PC-3 (cell line): ENCODE measurements around the gene SENP7. TPM values are rescaled to one million over a fixed set of nuclear protein-coding genes. Genes with fewer than 3 reads are reported as not detected.

Source experiments
- ATAC-seq: fragments of 200-7000 bp; cut with Tn5 transposase; 2 replicates; pipeline ENCODE4 v1.9.1; 2020; ENCODE audit warnings: mild to moderate bottlenecking, moderate library complexity
- BruUV-seq: library from RNA; stranded (reverse); fragments of 400-500 nt; replicated peaks from 2 replicates; lab custom pipeline; 2021; lab: Mats Ljungman, UMichigan
- CTCF ChIA-PET: fragments of 300-600 bp; sonication (Branson Sonifier 250); formaldehyde crosslinking; loops from one replicate; lab custom pipeline; 2022; ENCODE audit warnings: antibody characterized with exemption; lab: Charles Lee
- POLR2A ChIA-PET: fragments of 300-600 bp; sonication (Branson Sonifier 250); formaldehyde crosslinking; loops from one replicate; lab custom pipeline; 2022; ENCODE audit warnings: antibody characterized with exemption; ENCODE audit not compliant: unreplicated experiment; lab: Charles Lee
- DNase-seq: peaks from one replicate; pipeline ENCODE4 v3.0.0-alpha.2; 2015
- H2AFZ ChIP-seq: fragments of 300-600 bp; sonication (generic); 2 replicates; pipeline ENCODE4 v1.6.0; 2016; ENCODE audit warnings: antibody characterized with exemption, low read length
- H3F3A ChIP-seq: fragments of 300-600 bp; sonication (generic); one replicate; pipeline ENCODE4 v1.6.0; 2017; ENCODE audit warnings: antibody characterized with exemption, low read length, control low read depth, mild to moderate bottlenecking; ENCODE audit not compliant: unreplicated experiment
- H3K27ac ChIP-seq: fragments of 300-600 bp; sonication (generic); 2 replicates; pipeline ENCODE4 v1.5.1; 2016; ENCODE audit warnings: mild to moderate bottlenecking, low read length
- H3K27me3 ChIP-seq: fragments of 300-600 bp; sonication (generic); 2 replicates; pipeline ENCODE4 v1.6.1; 2016; ENCODE audit warnings: low read length, mixed read lengths
- H3K36me3 ChIP-seq: fragments of 300-600 bp; sonication (generic); 2 replicates; pipeline ENCODE4 v1.6.1; 2016; ENCODE audit warnings: low read depth, mixed run types, low read length, mixed read lengths
- H3K4me1 ChIP-seq: fragments of 300-600 bp; sonication (generic); 2 replicates; pipeline ENCODE4 v1.5.1; 2016; ENCODE audit warnings: low read length; ENCODE audit not compliant: insufficient read depth
- H3K4me2 ChIP-seq: fragments of 300-600 bp; sonication (generic); 2 replicates; pipeline ENCODE4 v1.6.0; 2016; ENCODE audit warnings: low read length
- H3K4me3 ChIP-seq: fragments of 300-600 bp; sonication (generic); 2 replicates; pipeline ENCODE4 v1.5.1; 2016; ENCODE audit warnings: mild to moderate bottlenecking, low read length, mixed read lengths
- H3K79me2 ChIP-seq: fragments of 300-600 bp; sonication (generic); 2 replicates; pipeline ENCODE4 v1.6.1; 2017; ENCODE audit warnings: low read length, mixed read lengths
- H3K9ac ChIP-seq: fragments of 300-600 bp; sonication (generic); 2 replicates; pipeline ENCODE4 v1.6.0; 2016; ENCODE audit warnings: mild to moderate bottlenecking, low read length
- H3K9me2 ChIP-seq: fragments of 300-600 bp; sonication (generic); replicated peaks from 2 replicates; pipeline ENCODE4 v1.6.1; 2016; ENCODE audit warnings: mixed run types, low read length, mixed read lengths
- H3K9me3 ChIP-seq: fragments of 300-600 bp; sonication (generic); 2 replicates; pipeline ENCODE4 v1.6.1; 2016; ENCODE audit warnings: low read length, mixed read lengths
- H4K20me1 ChIP-seq: fragments of 300-600 bp; sonication (generic); 2 replicates; pipeline ENCODE4 v1.6.1; 2016; ENCODE audit warnings: low read length, mixed read lengths
- EZH2 ChIP-seq: fragments of 300-600 bp; sonication (generic); IDR thresholded peaks from one replicate; pipeline ENCODE4 v1.6.1; 2017; ENCODE audit warnings: antibody characterized with exemption, mild to moderate bottlenecking, low read length; ENCODE audit not compliant: unreplicated experiment
- EZH2phosphoT487 ChIP-seq: fragments of 300-600 bp; sonication (generic); IDR thresholded peaks from 2 replicates; pipeline ENCODE4 v1.6.1; 2018; ENCODE audit warnings: mild to moderate bottlenecking, antibody characterized with exemption, low read length, borderline replicate concordance
- intact Hi-C: fragments of 100-400 bp; cut with micrococcal nuclease; formaldehyde crosslinking; loops from 2 replicates; pipeline ENCODE4 v1.9.0; 2023
- total RNA-seq: library from RNA; depleted of rRNA; stranded (reverse); fragments of >200 nt; gene quantifications from 2 replicates; pipeline ENCODE4 v1.2.3, GENCODE V29; 2014
- TF ChIP-seq, protein P1 (sequence below): fragments of 300-600 bp; sonication (generic); conservative IDR thresholded peaks from 2 replicates; pipeline ENCODE4 v1.5.1; 2017; ENCODE audit warnings: antibody characterized with exemption, low read depth, mild to moderate bottlenecking, low read length

The SENP7 gene
- total RNA-seq, 1 experiment from 2014 or later = 4.8 TPM

DNA sequence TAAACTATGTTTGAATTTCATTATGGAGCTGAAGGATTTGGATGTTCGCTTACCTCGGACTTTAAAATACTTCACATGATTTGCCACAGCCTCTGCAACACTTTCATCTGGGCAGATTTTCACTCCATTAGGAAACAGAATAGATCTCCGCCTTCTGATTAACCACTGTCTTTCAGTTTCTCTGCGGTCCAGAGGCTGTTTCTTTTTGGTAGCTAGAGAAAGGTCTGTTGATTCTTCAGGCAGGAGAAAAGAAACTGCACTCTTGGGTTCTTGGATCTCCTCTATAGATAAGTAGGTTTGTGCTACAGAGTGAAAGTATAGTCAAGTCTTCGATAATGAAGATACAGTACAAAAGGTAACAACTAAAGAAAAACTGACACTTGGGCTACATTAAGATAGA lies 193.5 kb downstream of the SENP7 start:
- Histone ChIP-seq H3K79me2 (no peaks in the 10 kb centered on the region), H3K4me2 (no peak overlapping the region), H3K9me3 (no peaks in the 10 kb centered on the region), H3K27ac (no peak overlapping the region), H4K20me1 (no peaks in the 10 kb centered on the region), H3F3A (no peaks in the 10 kb centered on the region), H3K9ac (no peak overlapping the region), H3K27me3 (no peaks in the 10 kb centered on the region), H3K4me1 (no peaks in the 10 kb centered on the region), H2AFZ (no peak overlapping the region), H3K9me2 (no peaks in the 10 kb centered on the region), H3K36me3 (no peaks in the 10 kb centered on the region), H3K4me3 (no peak overlapping the region)
- ChIA-PET CTCF (no interaction called here), POLR2A (no interaction called here)
- no peak for ATAC-seq
- no TSS peak for BruUV-seq
- intact Hi-C loops = no loop called here
- DNase-seq = no peak
- TF ChIP-seq, protein P1, sequence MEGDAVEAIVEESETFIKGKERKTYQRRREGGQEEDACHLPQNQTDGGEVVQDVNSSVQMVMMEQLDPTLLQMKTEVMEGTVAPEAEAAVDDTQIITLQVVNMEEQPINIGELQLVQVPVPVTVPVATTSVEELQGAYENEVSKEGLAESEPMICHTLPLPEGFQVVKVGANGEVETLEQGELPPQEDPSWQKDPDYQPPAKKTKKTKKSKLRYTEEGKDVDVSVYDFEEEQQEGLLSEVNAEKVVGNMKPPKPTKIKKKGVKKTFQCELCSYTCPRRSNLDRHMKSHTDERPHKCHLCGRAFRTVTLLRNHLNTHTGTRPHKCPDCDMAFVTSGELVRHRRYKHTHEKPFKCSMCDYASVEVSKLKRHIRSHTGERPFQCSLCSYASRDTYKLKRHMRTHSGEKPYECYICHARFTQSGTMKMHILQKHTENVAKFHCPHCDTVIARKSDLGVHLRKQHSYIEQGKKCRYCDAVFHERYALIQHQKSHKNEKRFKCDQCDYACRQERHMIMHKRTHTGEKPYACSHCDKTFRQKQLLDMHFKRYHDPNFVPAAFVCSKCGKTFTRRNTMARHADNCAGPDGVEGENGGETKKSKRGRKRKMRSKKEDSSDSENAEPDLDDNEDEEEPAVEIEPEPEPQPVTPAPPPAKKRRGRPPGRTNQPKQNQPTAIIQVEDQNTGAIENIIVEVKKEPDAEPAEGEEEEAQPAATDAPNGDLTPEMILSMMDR = no peak
- TF ChIP-seq EZH2phosphoT487 (no peak), EZH2 (no peak)

DNA sequence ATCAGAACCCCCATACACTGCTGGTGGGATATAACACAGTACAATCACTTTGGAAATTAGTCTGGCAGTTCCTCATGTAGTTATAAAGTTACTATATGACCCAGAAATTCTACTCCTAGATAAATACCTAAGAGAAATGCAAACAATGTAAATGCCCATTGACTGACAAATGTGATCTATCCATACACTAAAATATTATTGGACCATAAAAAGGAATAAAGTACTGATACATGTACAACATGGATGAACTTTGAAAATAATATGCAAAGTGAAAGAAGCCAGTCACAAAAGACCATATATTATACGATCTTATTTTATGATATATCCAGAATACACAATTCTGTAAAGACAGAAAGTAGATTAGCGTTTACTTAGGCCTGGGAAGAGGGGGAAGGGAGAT lies 200.5 kb downstream of the SENP7 start:
- no peaks in the 10 kb centered on the region for H3K79me2 ChIP-seq
- TF ChIP-seq EZH2phosphoT487 (no peak), EZH2 (no peak)
- TF ChIP-seq, protein P1 = no peak
- H3K4me1 ChIP-seq = peaks cover 14% of the 10 kb centered on the region
- no peaks in the 10 kb centered on the region for H3K9me3 ChIP-seq
- ChIA-PET POLR2A (no interaction called here), CTCF (no interaction called here)
- H3F3A ChIP-seq = no peaks in the 10 kb centered on the region
- intact Hi-C loops = loop anchor here (5.0 kb wide), 2 partner anchors 70 to 230 kb away; no protein-coding TSS in a partner anchor
- ATAC-seq (no peak), DNase-seq (no peak)
- no peak overlapping the region for H3K4me2 ChIP-seq
- H3K9ac ChIP-seq = no peak overlapping the region
- H3K4me3 ChIP-seq = no peak overlapping the region
- no peaks in the 10 kb centered on the region for H3K9me2 ChIP-seq
- H4K20me1 ChIP-seq = no peaks in the 10 kb centered on the region
- H3K27me3 ChIP-seq = no peaks in the 10 kb centered on the region
- H3K36me3 ChIP-seq = no peaks in the 10 kb centered on the region
- no peak overlapping the region for H3K27ac ChIP-seq
- no peak overlapping the region for H2AFZ ChIP-seq
- no TSS peak for BruUV-seq

DNA sequence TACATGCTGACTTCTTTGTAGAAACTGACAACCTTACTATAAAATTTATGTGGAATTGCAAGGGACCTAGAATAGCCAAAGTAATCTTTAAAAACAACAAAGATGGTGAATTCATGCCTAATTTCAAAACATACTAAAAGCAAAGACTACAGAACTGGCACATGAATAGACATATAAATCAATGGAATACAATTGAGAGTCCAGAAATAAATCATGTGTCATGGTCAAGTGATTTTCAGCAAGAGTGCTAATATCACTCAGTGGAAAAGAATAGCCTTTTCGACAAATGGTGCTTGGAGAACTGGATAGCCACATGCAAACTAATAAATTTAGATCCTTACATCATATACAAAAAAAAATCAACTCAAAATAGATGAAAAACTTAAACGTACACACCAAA lies 201.3 kb downstream of the SENP7 start:
- H3K4me3 ChIP-seq = no peak overlapping the region
- no peak overlapping the region for H2AFZ ChIP-seq
- no peaks in the 10 kb centered on the region for H3K27me3 ChIP-seq
- H3K9ac ChIP-seq = no peak overlapping the region
- H3K4me2 ChIP-seq = no peak overlapping the region
- CTCF ChIA-PET = no interaction called here
- H3K9me2 ChIP-seq = no peaks in the 10 kb centered on the region
- H3K36me3 ChIP-seq = no peaks in the 10 kb centered on the region
- TF ChIP-seq EZH2 = no peak
- TF ChIP-seq, protein P1 = no peak
- intact Hi-C loops = loop anchor here (5.0 kb wide), 2 partner anchors 71 to 229 kb away; no protein-coding TSS in a partner anchor
- no peaks in the 10 kb centered on the region for H4K20me1 ChIP-seq
- POLR2A ChIA-PET = no interaction called here
- DNase-seq (no peak), ATAC-seq (no peak)
- H3F3A ChIP-seq = no peaks in the 10 kb centered on the region
- H3K27ac ChIP-seq = no peak overlapping the region
- no peaks in the 10 kb centered on the region for H3K9me3 ChIP-seq
- no TSS peak for BruUV-seq
- no peaks in the 10 kb centered on the region for H3K79me2 ChIP-seq
- peaks cover 14% of the 10 kb centered on the region for H3K4me1 ChIP-seq
